Heart left ventricle (tissue), 16 donors: ENCODE data around the gene NME3. TPM values are rescaled to one million over a fixed set of nuclear protein-coding genes. Genes with fewer than 3 reads are reported as not detected.
A peak's percentile ranks its signal among the peaks of the same experiment; 100 is the strongest.

Experiments
- ATAC-seq, 4 donors: fragments of 200-7000 bp; cut with Tn5 transposase; one replicate each; pipeline ENCODE4 v1.9.1; 2020 to 2022; ENCODE audit warnings: moderate library complexity in 4 of 4, mild to moderate bottlenecking in 3 of 4, moderate number of reproducible peaks in 1 of 4
- DNase-seq, 5 donors: peaks; one replicate each; pipeline ENCODE4 v3.0.0-alpha.2; 2020
- H3K27ac ChIP-seq, 12 donors: fragments of 200-600 bp; sonication (generic) in 4 of 12; one replicate each; pipeline versions ENCODE4 v1.5.0 to v1.8.0; 2016 to 2022; ENCODE audit warnings: mild to moderate bottlenecking in 2 of 12
- H3K27me3 ChIP-seq, 9 donors: fragments of 200-600 bp; sonication (generic) in 2 of 9; one replicate each; pipeline versions ENCODE4 v1.5.1 to v1.8.0; 2016 to 2022; ENCODE audit warnings: mild to moderate bottlenecking in 3 of 9
- H3K36me3 ChIP-seq, 9 donors: fragments of 200-600 bp; sonication (generic) in 2 of 9; one replicate each; pipeline versions ENCODE4 v1.5.0 to v1.8.0; 2018 to 2022; ENCODE audit warnings: mild to moderate bottlenecking in 2 of 9
- H3K4me1 ChIP-seq, 12 donors: fragments of 200-600 bp; sonication (generic) in 4 of 12; one replicate each; pipeline versions ENCODE4 v1.5.0 to v1.8.0; 2016 to 2022; ENCODE audit warnings: mild to moderate bottlenecking in 3 of 12
- H3K4me3 ChIP-seq, 12 donors: fragments of 200-600 bp; sonication (generic) in 4 of 12; one replicate each; pipeline versions ENCODE4 v1.5.0 to v1.8.0; 2017 to 2022; ENCODE audit warnings: mild to moderate bottlenecking in 9 of 12, moderate library complexity in 4 of 12
- H3K9me3 ChIP-seq, 12 donors: fragments of 200-600 bp; sonication (generic) in 4 of 12; one replicate each; pipeline versions ENCODE4 v1.5.0 to v1.8.0; 2016 to 2022; ENCODE audit warnings: mild to moderate bottlenecking in 1 of 12
- CTCF ChIP-seq, 12 donors: fragments of 200-600 bp; sonication (generic) in 4 of 12; IDR thresholded peaks; one replicate each; pipeline versions ENCODE4 v1.5.0 to v1.8.0; 2018 to 2022; ENCODE audit warnings: antibody characterized with exemption in 12 of 12, mild to moderate bottlenecking in 5 of 12
- POLR2A ChIP-seq, 2 donors: fragments of 450-650 bp; IDR thresholded peaks; one replicate each; pipeline ENCODE4 v1.6.1; 2017; ENCODE audit warnings: antibody characterized with exemption in 2 of 2, mild to moderate bottlenecking in 2 of 2, moderate library complexity in 2 of 2
- WGBS, 4 donors: extraction: QIAGEN DNeasy Blood & Tissue Kit in 2 of 4; methylation state at CpG; one replicate each; pipeline versions ENCODE4 v1.1.5 to v1.1.7; 2013 to 2018; 5-methylcytosine and 5-hydroxymethylcytosine counted together
- intact Hi-C, 10 donors: fragments of 100-400 bp; cut with DNase I; formaldehyde crosslinking; loops; one replicate each; pipeline versions ENCODE4 v1.11.1 to v1.14.2; 2022
- polyA plus RNA-seq, 2 donors: library from polyadenylated mRNA; stranded (reverse); fragments of 200-250 nt; gene quantifications; one replicate each; pipeline ENCODE4 v1.2.3, GENCODE V29; 2013
- total RNA-seq, 9 donors: library from RNA; depleted of rRNA in 2 of 9; stranded (reverse); fragments of >200 nt in 2 of 9; fragmentation: NEBNext Ultra II Directional in 3 of 9; extraction: Animal tissue kit (Norgen Biotek cat#: 25700) in 3 of 9; gene quantifications; one replicate each; pipeline versions ENCODE4 v1.1.0 to v1.2.4, GENCODE V29; 2016 to 2023
- donor health status: ischemic (EF 13 %, LVEDD 7.1; RV severe dilation, severe dysfunction).
- donor health status: healthy with polysubstance abuse.
- donor health status: DM: no; HTN: yes; CAD: no.
- donor health status: DM: no; HTN: no; CAD: no.
- donor health status: ischemic (EF 25% LVEDD 6.9; RV normal size, moderate dysfunction).
- donor health status: ischemic (EF 25% LVEDD 5.7; RV mildly dilated, moderate dysfunction).
- donor health status: healthy.
- donor health status: DM: yes; HTN: yes; CAD: no.
- donor health status: ischemic (EF 35%, LVEDD 5.7; RV mildly dilated, moderate dysfunction).
- donor health status: nonischemic (EF 11% LVEDD 7.7; RV severe dilation, severe dysfunction).
- donor health status: DM: yes; HTN: yes; CAD: no.
- donor health status: PGD.
- donor health status: ischemic (EF 29% LVEDD 5.4; RV normal size, mild dysfunction).
- donor health status: nonischemic (EF 23%, LVEDD 6.1; RV moderate dilation, normal function).

Gene NME3
- total and polyA plus RNA-seq, 11 donors: 24.4 to 86.4 (median 31.3) TPM

- intact Hi-C loops: no loop called here
Observed at GRCh38 chr16:1817276-1817589, 45.9 kb upstream of the NME3 start.

DNA sequence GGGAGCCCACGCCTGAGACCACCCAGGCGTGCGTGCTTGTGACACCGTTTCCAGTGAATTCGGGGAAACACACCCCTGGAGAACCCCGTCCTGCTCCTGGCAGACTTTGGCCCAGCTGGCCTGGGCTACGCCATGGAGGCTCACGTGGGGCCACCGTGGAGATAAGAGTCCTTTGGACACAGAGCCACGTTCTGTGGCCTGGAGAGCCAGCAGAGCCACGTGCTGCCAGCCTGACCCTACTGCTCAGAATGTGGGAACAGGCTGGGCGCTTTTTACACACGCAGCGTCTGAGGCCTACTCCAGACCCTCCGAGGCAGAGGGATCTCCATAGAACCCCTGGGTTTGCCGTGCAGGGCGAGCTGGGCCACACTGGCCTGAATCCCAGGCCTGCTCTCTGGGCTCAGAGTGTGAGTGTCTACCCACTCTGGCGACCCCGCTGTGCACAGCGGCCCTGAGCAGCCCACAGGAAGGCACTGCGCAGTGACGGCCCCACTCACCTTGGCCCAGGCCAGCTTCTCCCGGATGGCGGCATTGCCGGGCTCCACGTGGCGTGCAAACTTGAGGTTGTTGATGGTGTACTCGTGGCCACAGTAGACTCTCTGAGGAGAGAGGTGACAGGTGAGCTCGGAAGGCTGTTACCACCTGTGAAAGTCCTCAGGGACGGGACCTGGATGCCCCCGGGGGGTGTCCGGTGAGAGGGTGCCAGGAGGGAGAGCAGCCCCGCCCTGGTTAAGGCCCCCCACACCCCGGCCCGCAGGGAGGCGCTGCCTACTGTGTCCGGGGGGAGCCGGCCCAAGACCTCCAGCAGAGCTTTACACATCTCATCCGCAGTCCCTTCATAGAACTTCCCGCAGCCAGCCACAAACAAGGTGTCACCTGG, 45.3 kb upstream of the NME3 start:
- no peak overlapping the region for H3K4me3 ChIP-seq
- peaks cover 0 to 6% (median 0%) of the 10 kb centered on the region in 12 donors for H3K4me1 ChIP-seq
- intact Hi-C loops: no loop called here
- ATAC-seq (no peak), DNase-seq (no peak)
- H3K27ac ChIP-seq: no peak overlapping the region
- TF ChIP-seq POLR2A (IDR thresholded peaks at IDR 0.05): no peak
- TF ChIP-seq CTCF (IDR thresholded peaks at IDR 0.05): no peak
- peaks cover 0 to 83% (median 64%) of the 10 kb centered on the region in 9 donors for H3K36me3 ChIP-seq
- 93 to 95% (median 94%) methylated on average over 34 to 40 of the region's 40 CpGs for WGBS, 4 donors
- no peaks in the 10 kb centered on the region for H3K27me3 ChIP-seq
- no peaks in the 10 kb centered on the region for H3K9me3 ChIP-seq

More at GRCh38 chr16:1817276-1817589, 45.9 kb upstream of the NME3 start:
- peaks cover 0 to 6% (median 0%) of the 10 kb centered on the region in 12 donors for H3K4me1 ChIP-seq
- H3K27ac ChIP-seq: no peak overlapping the region
- H3K9me3 ChIP-seq: no peaks in the 10 kb centered on the region
- TF ChIP-seq POLR2A (IDR thresholded peaks at IDR 0.05): no peak
- TF ChIP-seq CTCF (IDR thresholded peaks at IDR 0.05): no peak
- WGBS, 4 donors: 92 to 96% (median 95%) methylated on average over 7 to 9 of the region's 9 CpGs
- no peak overlapping the region for H3K4me3 ChIP-seq
- peaks cover 0 to 89% (median 70%) of the 10 kb centered on the region in 9 donors for H3K36me3 ChIP-seq
- no peaks in the 10 kb centered on the region for H3K27me3 ChIP-seq
- no peak for DNase-seq
- ATAC-seq: no peak

- H3K36me3 ChIP-seq: peaks cover 0 to 78% (median 55%) of the 10 kb centered on the region in 9 donors
- H3K27me3 ChIP-seq: no peaks in the 10 kb centered on the region
- H3K27ac ChIP-seq: no peak overlapping the region
- no peak overlapping the region for H3K4me3 ChIP-seq
- no peaks in the 10 kb centered on the region for H3K9me3 ChIP-seq
- TF ChIP-seq CTCF (IDR thresholded peaks at IDR 0.05) (no peak), POLR2A (IDR thresholded peaks at IDR 0.05) (no peak)
- intact Hi-C loops: no loop called here
- DNase-seq (peak in 1 of 5 donors; percentile 58), ATAC-seq (peak in 1 of 4 donors; percentile 51)
- peaks cover 0 to 6% (median 0%) of the 10 kb centered on the region in 12 donors for H3K4me1 ChIP-seq
- WGBS, 4 donors: 86 to 93% (median 91%) methylated on average over 11 of the region's 11 CpGs
Observed at GRCh38 chr16:1815461-1815860, 44.1 kb upstream of the NME3 start.

GRCh38 chr16:1812732-1813163, 41.4 kb upstream of the NME3 start:
- TF ChIP-seq CTCF (IDR thresholded peaks at IDR 0.05) (peak in 11 of 12 donors; percentile 18 to 58 (median 36)), POLR2A (IDR thresholded peaks at IDR 0.05) (no peak)
- H3K4me3 ChIP-seq: no peak overlapping the region
- WGBS, 4 donors: 31 to 46% (median 37%) methylated on average over 15 to 17 of the region's 17 CpGs
- no peaks in the 10 kb centered on the region for H3K27me3 ChIP-seq
- H3K9me3 ChIP-seq: no peaks in the 10 kb centered on the region
- intact Hi-C loops: no loop called here
- DNase-seq (peak in 4 of 5 donors; percentile 61 to 85 (median 69)), ATAC-seq (peak; percentile 61 to 91 (median 82))
- H3K27ac ChIP-seq: no peak overlapping the region
- H3K36me3 ChIP-seq: peaks cover 0 to 77% (median 63%) of the 10 kb centered on the region in 9 donors
- H3K4me1 ChIP-seq: peaks cover 0 to 6% (median 0%) of the 10 kb centered on the region in 12 donors
